Tibial nerve (tissue), 4 donors: ENCODE results near the gene SRXN1.

Experiments used
- EP300 ChIP-seq, 2 donors: sonication (generic); formaldehyde crosslinking; IDR thresholded peaks; one replicate each; pipeline ENCODE4 v1.6.1; 2017; ENCODE audit warnings: antibody characterized with exemption in 2 of 2, mild to moderate bottlenecking in 1 of 2
- POLR2A ChIP-seq, 2 donors: fragments of 450-650 bp; IDR thresholded peaks; one replicate each; pipeline ENCODE4 v1.6.1; 2017; ENCODE audit warnings: antibody characterized with exemption in 2 of 2, mild to moderate bottlenecking in 2 of 2, moderate library complexity in 2 of 2
- TF ChIP-seq, protein P1 (sequence below), 5 experiments: fragments of 200-600 bp in 3 of 5; fragments of 450-650 bp in 2 of 5; sonication (generic) in 3 of 5; IDR thresholded peaks; one replicate each; pipeline ENCODE4 v1.5.1; 2016 to 2019; ENCODE audit warnings: antibody characterized with exemption in 5 of 5, mild to moderate bottlenecking in 3 of 5, moderate library complexity in 2 of 5

DNA sequence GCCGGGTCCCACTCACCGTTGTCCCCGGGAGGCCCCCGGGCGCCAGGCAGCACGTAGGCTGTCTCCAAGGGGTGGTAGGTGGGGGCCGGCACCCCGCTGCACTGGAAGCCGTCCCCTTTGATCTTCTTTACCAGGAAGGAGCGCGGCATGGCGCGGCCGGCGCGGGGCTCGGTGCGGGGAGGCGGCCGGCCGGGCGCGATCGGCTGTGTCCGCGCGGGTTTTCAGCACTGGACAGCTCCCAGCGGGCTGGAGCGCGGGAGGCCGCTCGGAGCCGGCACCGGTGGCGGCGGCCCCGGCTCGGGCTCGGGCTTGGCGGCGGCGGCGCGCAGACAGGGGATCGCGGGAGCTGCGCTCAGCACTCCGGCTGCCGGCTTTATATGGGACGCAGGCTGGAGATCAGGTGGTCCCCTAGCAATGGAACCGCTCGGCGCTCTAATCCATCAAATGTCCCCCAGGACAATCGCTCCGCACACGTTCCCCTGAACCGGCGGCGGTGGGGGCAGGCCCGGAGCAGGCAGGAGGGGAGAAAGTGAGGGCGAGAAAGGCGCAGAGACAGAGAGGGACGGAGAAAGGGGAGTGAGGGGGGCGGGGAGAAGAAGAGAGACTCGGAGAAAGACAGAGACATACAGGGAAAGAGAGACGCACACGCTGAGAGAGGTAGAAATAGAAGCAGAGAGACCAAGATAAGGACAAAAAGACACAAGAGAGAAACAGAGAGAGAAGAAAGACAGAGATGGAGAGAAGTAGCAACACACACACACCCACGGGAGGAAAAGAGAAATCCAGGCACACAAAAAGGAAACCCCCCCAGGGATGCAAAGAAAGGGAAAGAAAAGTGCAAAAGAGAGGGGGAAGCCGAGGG is 22.7 kb upstream of the SRXN1 start, which contains the start of gene SCRT2:
- TF ChIP-seq, protein P1, sequence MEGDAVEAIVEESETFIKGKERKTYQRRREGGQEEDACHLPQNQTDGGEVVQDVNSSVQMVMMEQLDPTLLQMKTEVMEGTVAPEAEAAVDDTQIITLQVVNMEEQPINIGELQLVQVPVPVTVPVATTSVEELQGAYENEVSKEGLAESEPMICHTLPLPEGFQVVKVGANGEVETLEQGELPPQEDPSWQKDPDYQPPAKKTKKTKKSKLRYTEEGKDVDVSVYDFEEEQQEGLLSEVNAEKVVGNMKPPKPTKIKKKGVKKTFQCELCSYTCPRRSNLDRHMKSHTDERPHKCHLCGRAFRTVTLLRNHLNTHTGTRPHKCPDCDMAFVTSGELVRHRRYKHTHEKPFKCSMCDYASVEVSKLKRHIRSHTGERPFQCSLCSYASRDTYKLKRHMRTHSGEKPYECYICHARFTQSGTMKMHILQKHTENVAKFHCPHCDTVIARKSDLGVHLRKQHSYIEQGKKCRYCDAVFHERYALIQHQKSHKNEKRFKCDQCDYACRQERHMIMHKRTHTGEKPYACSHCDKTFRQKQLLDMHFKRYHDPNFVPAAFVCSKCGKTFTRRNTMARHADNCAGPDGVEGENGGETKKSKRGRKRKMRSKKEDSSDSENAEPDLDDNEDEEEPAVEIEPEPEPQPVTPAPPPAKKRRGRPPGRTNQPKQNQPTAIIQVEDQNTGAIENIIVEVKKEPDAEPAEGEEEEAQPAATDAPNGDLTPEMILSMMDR (IDR thresholded peaks at IDR 0.05), result no peak
- TF ChIP-seq POLR2A (IDR thresholded peaks at IDR 0.05) (no peak), EP300 (IDR thresholded peaks at IDR 0.05) (no peak)
